GM18907 (cell line): ENCODE measurements around the gene KLK4.
A peak's percentile ranks its signal among the peaks of the same experiment; 100 is the strongest.

Experiments used
- ATAC-seq: cut with Tn5 transposase; IDR thresholded peaks from one replicate; pipeline ENCODE4 v1.9.1; 2021; ENCODE audit warnings: mild to moderate bottlenecking, moderate library complexity; ENCODE audit not compliant: unreplicated experiment

The KLK4 gene

GRCh38 chr19:50911206-50912101 is at the start of gene KLK4:
Gene KLK4, minus strand, starts transcription at chr19:50911395. Its CDS starts 657 bp downstream, at chr19:50910738.
- no peak for ATAC-seq

- no peak for ATAC-seq
Observed at GRCh38 chr19:50959731-50960500, 48.7 kb upstream of the KLK4 start.

- no peak for ATAC-seq
Observed at GRCh38 chr19:50957587-50957986, 46.4 kb upstream of the KLK4 start.

DNA sequence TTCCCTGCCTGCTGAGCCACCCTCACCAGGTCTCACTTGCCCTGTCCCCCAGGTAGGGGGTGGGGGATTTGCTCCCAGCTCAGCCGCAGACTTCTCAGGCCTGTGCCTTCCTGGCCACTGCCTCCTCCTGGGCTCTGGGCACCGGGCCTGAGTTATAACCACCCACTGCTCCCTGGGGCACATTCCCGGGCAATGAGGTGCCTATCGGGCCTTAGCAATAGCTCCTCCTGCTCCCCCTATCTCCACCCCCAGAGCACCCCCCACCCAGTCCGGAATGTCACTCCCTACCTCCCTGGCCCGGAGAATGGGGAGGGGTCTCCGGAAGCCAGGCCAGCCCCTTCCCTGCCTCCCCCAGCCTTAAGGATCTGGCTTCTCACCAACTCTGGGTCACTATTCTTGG is 41.7 kb upstream of the KLK4 start, which contains the start of gene KLK5:
Gene KLK5, minus strand, starts transcription at position 129 of the 400 bp plus-strand sequence. CDS start 381 bp downstream, outside the sequence.
- no peak for ATAC-seq

DNA sequence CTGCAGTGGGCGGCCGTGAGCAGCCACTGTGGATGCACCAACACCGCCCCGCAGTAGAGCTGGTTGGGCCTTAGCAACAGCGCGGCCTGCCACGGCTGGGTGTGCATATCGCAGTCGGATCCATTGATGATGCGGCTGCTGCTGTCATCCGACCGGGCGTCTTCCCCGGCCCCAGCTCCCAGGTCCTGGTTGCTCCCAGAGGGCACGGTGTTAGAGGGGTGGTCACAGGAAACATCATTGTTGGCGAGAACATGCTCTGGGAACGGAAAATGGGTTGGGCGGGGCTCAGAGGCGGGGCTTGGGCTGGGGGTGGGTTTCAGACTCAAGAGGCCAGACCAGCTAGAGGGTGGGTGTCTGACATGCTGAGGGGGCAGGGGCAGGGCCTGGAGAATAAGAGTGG is 38.7 kb upstream of the KLK4 start:
- ATAC-seq = no peak

DNA sequence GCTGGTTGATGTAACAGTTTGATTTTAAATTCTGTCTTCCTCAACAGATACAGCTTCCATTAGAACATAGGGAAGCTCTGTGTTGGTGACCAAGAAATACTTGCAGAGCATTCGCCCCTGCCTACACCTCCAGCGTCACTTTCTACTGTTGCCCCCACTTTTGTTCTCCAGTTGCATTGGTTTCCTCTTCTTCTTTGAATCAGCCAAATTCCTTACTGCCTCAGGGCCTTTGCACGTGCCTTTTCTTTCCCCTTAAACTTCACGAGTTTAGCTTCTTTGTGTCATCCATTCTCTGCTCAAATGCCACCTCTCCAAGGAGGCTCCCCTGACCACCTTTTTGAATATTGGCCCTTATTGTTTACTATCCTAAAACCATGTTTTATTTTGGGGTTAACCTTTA is 35.9 kb upstream of the KLK4 start:
- ATAC-seq = no peak

DNA sequence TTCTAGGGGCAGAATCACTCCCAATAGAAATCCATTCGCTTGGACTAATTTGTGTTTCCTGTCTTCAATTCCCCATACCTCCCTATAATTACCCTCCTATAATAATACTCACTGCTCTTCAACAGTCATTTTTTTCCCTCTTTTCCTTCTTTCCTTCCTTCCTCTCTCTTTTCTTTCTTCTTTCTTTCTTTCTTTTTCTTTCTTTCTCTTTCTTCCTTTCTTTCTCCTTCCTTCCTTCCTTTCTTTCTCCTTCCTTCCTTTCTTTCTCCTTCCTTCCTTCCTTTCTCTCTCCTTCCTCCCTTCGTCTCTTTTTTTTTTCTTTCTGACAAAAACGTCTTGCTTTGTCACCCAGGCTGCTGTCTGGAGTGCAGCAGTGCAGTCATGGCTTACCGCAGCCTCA is 33.6 kb upstream of the KLK4 start:
- no peak for ATAC-seq

DNA sequence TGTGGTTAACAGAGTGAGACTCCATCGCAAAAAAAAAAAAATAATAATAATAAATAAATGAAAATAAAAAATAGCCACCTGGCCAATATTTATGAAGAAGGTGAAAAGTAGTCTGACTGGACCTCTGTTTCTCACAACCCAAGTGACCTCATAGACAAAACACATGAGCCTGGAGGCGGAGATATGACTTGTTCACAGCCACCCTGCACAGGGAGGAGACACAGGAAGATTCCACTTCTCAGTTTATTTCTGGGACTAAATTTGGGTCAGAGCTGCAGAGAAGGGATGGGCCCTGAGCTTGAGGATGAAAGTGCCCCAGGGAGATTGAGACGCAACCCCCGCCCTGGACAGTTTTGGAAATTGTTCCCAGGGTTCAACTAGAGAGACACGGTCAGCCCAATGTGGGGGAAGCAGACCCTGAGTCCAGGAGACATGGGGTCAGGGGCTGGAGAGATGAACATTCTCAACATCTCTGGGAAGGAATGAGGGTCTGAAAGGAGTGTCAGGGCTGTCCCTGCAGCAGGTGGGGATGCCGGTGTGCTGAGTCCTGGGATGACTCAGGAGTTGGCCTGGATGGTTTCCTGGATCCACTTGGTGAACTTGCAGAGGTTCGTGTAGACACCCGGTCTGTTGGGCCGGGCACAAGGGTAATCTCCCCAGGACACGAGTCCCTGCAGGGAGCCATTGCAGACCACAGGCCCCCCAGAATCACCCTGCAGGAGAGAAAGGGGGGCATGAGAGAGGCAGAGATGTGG is 32.1 kb upstream of the KLK4 start:
- no peak for ATAC-seq

DNA sequence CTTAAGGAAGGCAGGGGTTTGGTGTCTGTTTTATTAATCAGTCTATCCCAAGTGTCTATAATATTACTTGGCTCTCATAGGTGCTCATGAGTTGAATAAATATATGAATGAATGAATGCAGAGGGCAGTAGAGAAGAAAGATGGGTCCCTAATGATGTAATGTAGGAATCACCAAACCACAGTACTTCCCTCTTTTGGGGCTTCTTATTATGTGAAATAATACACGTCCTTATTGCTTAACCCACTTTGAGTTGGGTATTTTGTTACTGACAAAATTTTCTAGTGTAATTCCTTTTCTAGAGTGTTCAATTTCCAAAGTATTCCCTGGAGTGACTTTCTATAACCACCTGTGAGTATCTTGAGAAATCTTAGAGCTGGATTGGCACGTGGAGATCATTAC is 28.4 kb upstream of the KLK4 start:
- no peak for ATAC-seq

DNA sequence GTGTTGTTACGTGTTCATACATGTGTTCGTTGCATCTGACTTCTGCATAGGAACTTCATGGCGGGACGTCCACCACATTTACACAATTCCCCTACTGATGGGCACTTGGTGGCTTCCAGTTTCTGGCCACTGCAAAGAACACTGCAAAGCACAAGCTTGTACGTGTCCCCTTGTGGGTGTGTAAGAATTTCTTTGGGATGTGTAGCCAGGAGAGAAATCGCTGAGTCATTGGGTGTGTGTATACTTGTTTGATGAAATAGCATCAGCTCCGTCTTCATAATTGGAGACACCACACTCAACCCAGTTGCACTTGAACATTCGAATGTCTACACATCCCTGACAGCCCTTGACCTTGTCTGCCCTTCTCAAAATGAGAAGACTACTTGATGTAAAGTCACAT is 22.4 kb upstream of the KLK4 start:
- ATAC-seq = no peak

DNA sequence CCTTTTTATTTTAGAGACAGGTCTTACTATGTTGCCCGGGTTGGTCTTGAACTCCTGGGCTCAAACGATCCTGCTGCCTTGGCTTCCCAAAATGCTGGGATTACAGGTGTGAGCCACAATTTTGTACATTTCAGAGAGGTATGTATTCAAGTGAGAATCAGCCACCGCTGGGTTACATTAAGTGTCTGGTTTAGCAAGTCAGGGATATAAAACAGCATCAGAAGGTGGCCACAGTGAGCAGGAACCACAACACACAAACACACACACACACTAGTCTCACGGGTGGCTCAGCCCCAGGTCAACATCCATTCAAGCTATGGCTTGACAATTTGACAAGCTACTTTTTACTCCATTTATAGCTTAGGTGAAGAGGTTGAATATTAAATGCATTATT is 21.5 kb upstream of the KLK4 start:
- no peak for ATAC-seq

DNA sequence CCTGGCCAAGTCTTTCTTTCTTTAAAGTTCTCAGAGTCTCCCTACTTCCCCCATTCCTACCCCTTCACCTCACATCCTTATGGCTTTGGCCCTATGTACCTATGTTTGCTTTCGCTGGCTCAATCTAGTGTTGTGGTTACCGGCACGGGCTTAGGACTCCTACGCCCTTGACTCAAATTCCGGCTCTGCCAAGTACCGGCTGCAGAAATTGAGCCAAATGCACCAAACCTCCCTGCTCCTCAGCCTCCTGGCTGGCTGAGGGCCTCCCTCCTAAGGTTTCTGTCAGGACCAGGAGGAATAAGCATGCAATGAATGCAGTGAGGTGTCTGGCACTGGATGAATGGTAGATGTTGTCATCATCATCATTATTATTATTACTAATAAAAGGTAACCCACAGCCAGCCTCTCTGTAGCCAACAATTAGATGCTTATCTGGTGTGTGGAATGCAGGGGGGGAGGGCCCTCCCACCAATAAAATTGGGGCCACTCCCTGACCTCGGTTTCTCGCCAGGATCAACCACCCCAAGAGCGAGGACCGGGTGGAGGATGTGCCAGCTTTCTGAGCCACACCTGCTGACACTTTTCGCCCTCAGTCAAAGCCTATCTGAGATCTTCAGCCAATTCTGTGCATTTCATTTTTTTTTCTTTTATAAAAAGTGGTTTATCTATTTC is 21.0 kb upstream of the KLK4 start:
- ATAC-seq = no peak

GRCh38 chr19:50931023-50931422 is 19.8 kb upstream of the KLK4 start:
- ATAC-seq = no peak

- no peak for ATAC-seq
Observed at GRCh38 chr19:50928831-50929230, 17.6 kb upstream of the KLK4 start.

GRCh38 chr19:50926144-50926543 is 14.9 kb upstream of the KLK4 start:
- no peak for ATAC-seq

- ATAC-seq = no peak
Observed at GRCh38 chr19:50925734-50926133, 14.5 kb upstream of the KLK4 start.

DNA sequence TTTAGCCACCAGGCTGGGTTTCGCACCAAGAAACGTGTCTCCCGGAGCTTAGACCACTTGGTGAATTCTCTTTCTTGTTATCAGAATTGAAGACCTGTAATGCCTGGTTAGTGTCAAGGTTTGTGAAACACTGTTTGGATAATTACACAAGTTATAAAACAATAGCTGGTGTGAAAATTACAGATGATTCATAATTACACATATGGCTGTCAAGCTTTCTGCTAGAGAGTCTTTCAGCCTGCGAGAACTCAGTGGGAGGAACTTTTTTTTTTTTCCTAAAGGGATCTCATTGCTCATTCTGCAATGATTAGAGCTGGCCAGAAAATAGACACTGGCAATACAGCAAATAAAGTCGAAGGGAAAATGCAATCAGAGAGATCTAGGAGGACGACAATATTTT is 13.4 kb upstream of the KLK4 start:
- no peak for ATAC-seq

GRCh38 chr19:50922317-50922853 is 11.2 kb upstream of the KLK4 start:
- peak; percentile 77 for ATAC-seq

GRCh38 chr19:50921426-50922316 is 10.5 kb upstream of the KLK4 start:
- ATAC-seq = no peak
